A673 (cell line): Measurements from ENCODE around the gene ATP6V0D1.

Source experiments
- EZH2 ChIP-seq: fragments of 200-600 bp; sonication (generic); IDR thresholded peaks from 2 replicates; pipeline ENCODE4 v1.6.1; 2017; ENCODE audit warnings: borderline replicate concordance, low read depth, mild to moderate bottlenecking, mixed read lengths, antibody characterized with exemption, low read length; ENCODE audit not compliant: poor library complexity, severe bottlenecking
- TF ChIP-seq, protein P1 (sequence below): fragments of 300-800, 200-600 bp; sonication (generic); conservative IDR thresholded peaks from 2 replicates; pipeline ENCODE4 v1.5.1; 2017; ENCODE audit warnings: low read depth, mild to moderate bottlenecking, antibody characterized with exemption, low read length, moderate library complexity, mixed read lengths

GRCh38 chr16:67474551-67475455 is 6.2 kb downstream of the ATP6V0D1 start:
- TF ChIP-seq, protein P1, sequence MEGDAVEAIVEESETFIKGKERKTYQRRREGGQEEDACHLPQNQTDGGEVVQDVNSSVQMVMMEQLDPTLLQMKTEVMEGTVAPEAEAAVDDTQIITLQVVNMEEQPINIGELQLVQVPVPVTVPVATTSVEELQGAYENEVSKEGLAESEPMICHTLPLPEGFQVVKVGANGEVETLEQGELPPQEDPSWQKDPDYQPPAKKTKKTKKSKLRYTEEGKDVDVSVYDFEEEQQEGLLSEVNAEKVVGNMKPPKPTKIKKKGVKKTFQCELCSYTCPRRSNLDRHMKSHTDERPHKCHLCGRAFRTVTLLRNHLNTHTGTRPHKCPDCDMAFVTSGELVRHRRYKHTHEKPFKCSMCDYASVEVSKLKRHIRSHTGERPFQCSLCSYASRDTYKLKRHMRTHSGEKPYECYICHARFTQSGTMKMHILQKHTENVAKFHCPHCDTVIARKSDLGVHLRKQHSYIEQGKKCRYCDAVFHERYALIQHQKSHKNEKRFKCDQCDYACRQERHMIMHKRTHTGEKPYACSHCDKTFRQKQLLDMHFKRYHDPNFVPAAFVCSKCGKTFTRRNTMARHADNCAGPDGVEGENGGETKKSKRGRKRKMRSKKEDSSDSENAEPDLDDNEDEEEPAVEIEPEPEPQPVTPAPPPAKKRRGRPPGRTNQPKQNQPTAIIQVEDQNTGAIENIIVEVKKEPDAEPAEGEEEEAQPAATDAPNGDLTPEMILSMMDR: no peak
- TF ChIP-seq EZH2: no peak
